ENCODE measurements around the gene OTOP2.

OTOP2 gene

DNA sequence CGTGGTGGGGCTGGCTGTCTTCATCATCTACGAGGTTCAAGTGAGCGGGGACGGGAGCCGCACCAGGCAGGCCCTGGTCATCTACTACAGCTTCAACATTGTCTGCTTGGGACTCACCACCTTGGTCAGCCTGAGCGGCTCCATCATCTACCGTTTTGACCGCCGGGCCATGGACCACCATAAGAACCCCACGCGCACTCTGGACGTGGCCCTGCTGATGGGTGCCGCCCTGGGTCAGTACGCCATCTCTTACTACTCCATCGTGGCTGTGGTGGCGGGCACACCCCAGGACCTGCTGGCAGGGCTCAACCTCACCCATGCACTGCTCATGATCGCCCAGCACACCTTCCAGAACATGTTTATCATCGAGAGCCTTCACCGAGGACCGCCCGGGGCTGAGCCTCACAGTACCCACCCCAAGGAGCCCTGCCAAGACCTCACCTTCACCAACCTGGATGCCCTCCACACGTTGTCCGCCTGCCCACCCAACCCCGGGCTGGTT is 6.5 kb downstream of the OTOP2 start:
- no peak for DNase-seq

DNA sequence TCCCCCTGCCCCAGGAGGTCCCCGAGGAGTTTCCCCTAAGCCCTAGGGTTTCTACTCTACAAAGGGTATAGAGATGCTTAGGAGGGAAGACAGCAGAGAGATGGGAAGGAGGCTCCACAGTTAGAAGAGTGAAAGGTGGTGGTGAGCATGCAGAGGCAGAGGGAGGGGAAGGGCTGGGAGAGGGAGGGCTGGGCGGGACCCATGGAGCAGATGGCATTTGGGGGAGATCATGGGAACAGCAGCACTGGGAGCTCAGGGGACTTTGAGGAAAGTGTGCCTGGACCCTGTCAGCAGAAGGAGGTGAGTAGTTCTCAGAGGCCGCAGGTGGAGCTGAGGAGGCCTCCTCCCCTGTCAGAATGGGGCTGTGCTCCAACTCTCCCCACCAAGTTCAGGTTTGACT is 11.0 kb downstream of the OTOP2 start:
- DNase-seq = no peak

DNA sequence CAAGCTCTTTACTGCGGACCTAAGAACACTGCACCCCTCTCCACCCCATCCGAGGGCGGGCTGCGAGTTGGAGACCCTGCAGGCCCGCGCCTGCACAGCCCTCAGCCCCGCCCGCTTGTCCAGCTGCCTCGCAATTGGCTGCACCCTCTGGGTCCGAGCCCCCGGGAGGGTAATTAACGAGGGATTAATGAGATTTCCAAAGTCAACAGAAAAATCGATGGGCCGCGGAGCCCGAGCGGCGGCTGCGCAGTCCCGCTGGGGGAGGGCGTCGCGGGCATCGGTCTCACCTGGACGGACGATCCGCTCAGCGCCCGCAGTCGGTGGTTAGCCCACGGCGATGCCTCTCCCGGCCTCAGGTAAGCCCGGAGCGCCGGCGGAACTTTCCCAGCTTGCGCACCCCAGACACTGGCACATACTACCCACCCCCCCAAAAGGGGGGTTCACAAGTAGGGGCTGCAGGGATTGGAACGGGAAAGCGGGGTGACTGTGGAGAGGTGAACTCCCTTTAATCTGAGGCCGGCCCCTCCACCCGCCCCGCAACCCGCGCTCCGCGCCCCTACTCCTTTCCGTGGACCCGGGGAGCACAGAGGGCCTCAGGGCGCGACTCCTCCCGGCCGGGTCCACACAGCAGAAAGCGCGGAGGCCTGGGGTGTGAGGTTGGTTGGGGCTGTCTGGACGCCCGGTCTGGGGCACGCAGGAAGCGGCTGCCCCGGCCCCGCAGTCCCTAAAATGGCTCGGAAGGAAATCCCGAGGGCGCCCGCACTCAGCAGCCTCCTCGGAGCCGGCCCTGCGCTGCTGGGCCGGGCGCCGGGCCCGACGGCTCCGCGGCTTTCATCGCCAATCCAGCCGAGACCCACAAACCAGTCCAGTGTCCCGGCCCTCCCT is 11.8 kb downstream of the OTOP2 start, which contains the start of gene OTOP3:
Gene OTOP3 (plus strand): TSS at position 314 of the 885 bp plus-strand sequence. CDS start 24 bp downstream, at position 338.
- no peak for DNase-seq

DNA sequence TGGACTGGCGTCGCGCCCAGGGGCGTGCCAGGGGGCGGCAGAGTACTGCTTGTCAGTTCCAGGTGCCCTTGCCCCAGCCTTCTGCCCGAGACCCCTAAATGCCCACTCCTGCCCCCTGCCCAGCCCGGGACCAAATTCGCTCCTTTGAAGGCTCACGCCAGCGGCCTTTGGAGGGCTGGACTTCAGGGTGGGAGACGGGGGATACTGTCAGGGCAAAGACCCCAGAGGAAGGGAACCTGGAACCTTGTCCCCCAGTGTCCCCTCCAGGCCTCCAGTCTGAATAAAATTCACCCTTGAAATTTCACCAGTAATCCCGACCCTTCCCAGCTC is 12.4 kb downstream of the OTOP2 start:
- DNase-seq = no peak

DNA sequence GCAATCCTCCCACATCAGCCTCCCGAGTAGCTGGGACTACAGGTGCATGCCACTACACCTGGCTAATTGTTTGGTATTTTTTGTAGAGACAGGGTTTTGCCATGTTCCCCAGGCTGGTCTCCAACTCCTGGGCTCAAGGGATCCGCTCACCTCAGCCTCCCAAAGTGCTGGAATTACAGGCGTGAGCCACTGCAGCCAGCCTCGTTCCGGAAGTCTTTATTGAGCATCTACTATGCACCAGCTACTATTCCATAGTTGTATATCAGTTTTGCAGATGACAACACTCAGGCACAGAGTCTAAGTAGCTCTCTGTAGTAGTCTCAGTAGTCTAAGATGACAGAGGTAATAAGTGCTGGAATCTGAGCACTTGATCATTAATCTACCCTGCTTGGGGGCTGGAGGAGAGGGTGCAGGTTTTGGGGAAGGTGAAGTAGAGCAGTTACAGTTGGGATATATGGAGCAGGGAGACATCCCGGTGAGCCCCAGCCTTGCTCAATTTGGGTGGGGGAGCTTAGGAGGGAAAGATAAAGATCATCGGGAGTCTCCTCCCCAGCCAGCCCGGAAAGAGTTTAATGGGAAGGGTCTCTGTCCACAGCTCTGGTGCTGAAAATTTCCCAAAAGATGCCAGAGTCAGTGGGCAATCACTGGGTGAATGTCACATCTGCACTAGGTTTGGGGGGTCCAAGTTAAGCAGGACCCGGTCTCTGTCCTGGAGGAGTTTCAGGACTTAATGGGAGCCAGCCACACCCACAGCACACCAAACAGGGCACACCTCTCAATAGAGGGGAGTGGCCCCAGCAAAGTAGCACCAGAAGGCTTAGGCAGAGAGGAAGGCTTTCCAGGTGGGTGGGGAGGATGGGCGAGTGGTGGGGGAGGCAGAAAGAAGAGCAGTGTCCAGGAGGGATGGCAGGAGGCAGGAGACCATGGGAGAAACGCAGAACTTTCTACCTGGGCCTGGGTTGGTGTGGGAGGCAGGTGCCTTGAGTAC is 13.3 kb downstream of the OTOP2 start:
- DNase-seq = no peak

DNA sequence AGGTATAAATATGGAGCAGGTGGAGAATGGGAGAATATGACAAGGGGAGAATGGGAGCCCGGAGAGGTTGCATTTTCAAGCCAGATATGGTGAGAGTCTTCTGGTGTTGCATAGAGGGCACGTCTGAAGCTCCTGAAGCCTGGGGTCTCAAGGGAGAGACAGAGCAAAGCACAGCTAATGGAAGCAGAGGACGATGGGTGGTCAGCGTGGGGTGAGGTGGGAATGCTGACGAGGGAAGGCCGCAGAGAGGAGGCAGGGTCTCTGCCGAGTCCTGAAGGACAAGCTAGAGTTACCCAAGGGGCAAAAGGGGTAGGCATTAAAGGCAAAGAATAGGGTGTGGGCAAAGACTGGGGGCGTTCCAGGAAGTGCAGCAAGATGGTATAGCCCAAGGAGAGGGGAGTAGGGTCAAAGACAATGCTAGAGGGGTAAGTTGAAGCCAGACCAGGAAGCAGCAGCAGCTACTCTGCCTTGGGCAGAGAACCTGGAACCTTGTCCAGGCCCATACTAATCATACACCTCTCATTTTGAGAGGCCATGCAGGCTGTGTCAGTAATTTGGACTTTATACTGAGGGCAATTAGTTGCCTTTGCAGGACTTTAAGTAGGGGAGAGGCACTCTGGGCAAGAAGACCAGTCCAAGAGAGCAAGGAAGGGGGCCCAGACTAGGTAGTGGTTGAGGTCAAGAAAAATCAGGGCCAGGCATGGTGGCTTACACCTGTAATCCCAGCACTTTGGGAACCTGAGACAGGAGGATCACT is 14.3 kb downstream of the OTOP2 start:
- DNase-seq = no peak

DNA sequence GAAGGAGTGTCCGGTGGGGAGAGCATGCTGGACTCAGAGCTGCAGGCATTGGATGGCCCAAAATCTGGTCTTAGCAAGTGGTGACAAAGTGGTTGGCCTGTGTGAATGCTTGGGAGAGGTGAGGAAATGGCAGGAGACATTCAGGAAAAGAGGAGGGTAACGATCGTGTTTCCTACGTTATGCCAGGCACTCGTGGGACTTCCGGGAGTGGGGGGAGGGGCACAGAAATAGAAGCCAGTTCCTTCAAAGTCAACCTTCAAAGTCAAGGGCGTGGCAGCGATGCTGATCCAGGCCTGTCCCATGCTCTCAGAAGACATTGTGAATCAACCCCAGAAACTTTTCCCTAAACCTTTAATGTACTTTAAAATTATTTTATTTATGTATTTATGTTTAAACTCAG is 15.5 kb downstream of the OTOP2 start:
- no peak for DNase-seq

DNA sequence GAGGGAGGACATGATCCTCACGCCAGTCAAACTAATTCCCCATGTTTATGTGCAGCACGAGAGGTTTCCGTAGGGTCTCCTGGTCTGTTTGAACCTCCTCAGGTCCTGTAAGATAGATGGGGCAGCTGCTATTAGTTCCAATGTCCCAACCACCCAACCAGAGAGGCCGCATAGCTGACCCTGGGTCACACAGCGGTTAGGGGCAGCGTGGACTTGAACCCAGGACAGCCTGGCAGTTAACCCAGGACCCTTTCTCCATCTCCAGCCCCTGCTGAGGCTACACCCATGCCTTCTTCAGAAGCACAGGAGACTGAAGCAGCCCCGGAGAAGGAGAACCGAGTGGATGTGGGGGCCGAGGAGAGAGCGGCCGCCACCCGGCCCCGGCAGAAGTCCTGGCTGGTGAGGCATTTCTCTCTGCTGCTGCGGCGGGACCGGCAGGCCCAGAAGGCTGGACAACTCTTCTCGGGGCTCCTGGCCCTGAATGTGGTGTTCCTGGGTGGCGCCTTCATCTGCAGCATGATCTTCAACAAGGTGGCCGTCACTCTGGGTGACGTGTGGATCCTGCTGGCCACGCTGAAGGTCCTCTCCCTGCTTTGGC is 17.2 kb downstream of the OTOP2 start:
- no peak for DNase-seq

DNA sequence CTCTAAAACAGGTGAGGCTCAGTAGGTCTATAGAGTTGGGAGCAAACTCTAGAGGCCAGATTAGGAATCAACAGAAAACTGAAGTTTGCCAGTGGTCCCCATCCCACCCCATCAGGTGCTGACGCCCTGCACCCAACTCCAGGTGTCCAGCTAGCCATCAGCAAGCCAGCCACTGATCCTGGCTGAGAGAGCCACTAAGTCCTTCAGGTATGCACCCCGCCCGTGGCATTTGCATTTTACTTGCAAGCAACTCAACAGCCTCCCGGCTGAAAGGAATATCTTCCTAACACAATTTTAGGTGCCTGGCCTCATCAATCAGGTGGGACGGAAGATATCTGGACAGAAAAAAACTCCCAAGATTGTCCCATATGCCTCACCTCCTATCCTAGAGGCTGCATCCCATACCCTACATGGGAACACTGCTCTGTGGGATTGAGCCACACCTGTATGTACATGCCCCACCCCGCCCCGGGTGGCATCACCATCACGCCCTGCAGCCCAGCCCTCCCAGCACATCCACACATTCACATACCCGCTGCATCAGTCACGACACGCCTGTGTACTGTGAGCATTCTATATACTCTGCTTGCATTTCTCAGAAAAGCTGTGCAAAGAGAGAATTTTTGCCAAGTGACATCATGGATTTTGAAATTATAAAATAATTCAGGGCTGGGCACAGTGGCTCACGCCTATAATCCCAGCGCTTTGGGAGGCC is 19.9 kb downstream of the OTOP2 start:
- no peak for DNase-seq

DNA sequence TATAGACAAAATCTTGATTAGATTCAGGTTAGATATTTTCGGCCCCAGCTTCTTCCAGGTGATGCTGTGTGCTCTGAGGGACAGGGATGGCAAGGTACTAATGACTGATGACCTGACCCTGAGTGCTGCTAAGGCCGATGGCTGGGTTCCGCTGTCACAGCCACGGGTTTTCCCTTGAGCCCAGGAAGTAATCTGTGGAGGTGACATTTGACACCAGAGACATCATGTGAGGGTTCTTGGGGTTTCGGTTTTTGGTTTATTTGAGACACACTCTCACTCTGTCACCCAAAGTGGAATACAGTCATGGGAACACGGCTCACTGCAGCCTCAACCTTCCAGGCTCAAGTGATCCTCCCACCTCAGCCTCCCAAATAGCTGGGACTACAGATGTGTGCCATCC is 21.5 kb downstream of the OTOP2 start:
- DNase-seq = no peak

DNA sequence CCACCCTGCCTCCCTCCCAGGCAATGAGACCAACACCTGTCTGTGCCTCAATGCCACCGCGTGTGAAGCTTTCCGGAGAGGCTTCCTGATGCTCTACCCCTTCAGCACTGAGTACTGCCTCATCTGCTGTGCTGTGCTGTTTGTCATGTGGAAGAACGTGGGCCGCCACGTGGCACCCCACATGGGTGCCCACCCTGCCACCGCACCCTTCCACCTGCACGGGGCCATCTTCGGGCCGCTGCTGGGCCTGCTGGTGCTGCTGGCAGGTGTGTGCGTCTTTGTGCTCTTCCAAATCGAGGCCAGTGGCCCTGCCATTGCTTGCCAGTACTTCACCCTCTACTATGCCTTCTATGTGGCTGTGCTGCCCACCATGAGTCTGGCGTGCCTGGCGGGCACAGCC is 22.6 kb downstream of the OTOP2 start:
- DNase-seq = no peak

DNA sequence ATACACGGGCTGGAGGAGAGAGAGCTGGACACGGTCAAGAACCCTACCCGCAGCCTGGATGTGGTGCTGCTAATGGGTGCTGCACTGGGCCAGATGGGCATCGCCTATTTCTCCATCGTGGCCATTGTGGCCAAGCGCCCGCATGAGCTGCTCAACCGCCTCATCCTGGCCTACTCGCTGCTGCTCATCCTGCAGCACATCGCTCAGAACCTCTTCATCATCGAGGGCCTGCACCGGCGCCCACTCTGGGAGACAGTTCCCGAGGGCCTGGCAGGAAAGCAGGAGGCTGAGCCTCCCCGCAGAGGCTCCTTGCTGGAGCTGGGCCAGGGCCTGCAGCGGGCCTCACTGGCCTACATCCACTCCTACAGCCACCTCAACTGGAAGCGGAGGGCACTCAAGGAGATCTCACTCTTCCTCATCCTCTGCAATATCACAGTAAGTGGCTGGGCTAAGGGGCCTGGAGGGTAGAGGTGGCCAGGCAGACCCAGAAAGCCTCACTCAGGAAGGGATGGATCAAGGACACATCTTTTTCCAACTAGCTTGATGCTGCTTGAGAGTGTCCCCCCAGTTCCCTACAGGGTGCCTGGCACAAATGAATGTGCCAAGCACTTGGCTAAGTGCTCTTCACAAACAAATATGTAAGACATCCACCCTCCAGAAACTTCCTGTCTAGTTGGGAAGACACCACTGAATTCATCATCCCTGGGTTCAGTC is 23.1 kb downstream of the OTOP2 start:
- DNase-seq = no peak

DNA sequence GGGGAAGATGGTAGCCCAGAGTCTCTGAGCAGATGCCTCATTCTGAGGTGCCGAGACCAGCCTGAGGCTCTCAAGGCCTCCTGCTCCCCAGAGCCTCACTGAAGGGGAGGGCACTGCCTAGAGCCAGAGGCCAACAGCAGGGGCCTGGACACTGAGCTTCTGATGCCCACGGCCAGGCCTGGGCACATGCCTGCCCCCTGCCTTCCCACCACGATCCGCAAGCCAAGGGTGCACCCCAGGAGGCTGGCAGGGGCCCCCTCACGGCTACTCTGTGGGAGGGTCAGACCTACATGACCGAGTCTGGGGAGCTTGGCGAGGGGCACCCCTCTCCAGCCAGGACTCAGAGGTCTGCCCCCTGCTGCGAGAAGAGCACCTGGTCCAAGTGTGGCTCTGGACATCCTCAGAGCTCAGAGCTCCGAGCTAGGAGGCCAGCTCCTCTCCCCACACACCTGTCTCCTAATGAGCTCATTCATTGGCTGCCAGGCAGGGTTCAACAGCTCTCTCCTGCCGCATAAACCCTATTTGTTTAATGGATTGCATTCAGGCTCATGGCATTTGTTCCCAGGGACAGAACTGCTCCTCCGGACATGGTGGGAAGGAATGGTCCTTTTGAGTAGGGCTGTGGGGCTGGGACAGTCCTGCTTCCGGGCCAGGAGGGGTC is 25.5 kb downstream of the OTOP2 start:
- no peak for DNase-seq

DNA sequence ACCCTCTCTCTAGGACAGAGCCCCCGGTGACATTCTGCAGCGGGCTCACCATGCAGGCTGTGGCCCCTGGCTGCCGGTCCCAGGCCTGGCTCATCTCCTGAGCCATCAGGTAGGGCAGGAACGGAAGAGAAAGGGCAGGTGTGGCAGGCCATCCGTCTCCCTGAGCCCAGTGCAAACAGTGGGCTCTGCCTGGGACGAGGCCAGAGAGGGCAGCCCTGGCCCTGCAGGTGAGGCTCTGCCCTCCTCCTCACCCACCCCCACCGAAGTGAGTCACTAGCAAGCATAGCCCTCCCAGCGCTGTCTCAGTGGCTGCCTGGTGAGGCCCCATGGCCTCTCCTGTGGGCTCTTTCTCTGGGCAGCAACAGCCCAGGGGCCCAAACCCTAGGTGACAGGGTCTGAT is 26.1 kb downstream of the OTOP2 start:
- DNase-seq = no peak

DNA sequence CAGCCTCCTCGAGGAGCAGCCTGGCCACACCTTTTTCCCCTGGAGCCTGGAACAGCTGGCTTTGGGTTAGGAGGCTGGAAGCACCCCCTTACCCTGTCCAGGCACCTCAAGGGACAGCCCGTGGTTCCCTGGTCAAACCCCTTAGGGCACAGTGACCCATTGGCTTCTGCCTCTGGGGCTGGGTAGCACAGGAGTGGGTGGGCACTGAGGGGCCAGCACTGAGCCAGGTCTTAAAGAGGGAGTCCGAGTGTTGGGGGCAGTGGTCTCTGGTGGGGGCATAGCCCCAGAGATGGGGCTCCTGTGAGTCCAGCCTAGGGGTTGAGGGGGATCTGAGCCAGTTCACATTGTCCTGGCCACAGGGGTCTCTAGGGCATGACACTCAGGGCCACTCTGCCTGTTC is 27.0 kb downstream of the OTOP2 start:
- DNase-seq = no peak

DNA sequence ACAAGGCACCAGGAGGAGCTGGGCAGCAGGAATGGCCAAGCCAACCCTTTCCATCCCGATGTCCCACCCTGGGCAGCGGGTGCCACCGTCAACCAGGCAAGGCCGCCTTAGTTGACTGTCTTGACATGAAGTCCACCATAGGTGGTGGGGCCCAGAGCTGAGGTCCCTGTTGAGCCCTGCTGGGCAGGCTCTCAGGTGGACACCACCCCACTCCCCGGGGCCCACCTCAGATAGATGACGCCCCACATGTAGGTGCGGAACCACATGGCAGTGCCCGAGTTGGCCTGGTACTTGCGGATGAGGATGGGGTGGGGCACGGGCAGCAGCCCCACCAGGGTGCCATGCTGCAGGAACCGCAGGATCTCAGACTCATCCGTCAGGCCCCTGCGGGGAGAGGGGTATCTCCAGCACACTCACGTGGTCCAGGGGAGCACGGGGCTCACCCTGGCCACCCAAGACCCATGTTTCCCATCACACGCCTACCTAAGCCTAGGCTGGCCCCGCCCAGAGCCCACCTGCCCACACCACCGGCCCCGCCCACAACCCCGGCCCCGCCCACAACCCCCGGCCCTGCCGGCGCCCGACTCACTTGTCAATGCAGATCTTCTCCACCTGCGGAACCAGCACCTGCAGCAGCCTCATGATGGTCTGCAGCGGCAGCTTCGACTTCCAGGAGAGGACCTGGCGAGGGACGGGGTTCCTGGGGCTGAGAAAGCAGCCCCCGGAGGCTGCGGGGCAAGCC is 27.8 kb downstream of the OTOP2 start:
- DNase-seq = no peak

DNA sequence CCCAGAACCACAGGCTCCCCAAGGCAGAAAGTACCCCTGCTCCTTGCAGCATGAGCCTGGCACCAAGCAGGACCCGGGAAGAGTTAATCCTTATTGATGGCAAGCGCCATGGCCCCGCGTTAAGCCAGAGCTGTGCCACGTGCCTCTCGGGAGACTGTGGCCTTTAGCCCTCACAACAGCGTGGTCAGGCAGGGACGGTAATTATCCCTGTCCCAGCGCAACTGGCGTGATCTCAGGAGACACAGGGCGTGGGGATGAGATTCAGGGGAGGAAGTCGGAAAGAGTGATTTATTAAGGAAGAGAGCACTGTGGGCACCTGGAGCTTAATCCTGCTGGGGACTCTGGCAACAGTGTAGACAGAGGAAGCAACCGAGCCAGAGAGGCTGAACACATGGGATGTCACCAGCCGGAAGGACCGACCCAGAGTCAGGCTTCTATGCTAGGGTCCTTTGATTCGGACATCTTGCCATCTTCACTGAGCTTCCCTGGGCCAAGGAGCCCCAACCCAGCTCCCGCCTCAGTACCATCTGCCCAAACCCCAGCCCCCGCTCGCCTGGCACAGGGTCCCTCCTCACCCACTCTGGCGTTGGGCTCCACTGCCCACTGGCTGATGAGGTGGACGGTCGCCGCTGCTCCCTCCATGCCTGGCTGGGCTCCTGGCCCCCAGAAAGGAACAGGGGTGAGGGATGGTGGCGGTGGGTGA is 28.5 kb downstream of the OTOP2 start:
- DNase-seq = no peak

DNA sequence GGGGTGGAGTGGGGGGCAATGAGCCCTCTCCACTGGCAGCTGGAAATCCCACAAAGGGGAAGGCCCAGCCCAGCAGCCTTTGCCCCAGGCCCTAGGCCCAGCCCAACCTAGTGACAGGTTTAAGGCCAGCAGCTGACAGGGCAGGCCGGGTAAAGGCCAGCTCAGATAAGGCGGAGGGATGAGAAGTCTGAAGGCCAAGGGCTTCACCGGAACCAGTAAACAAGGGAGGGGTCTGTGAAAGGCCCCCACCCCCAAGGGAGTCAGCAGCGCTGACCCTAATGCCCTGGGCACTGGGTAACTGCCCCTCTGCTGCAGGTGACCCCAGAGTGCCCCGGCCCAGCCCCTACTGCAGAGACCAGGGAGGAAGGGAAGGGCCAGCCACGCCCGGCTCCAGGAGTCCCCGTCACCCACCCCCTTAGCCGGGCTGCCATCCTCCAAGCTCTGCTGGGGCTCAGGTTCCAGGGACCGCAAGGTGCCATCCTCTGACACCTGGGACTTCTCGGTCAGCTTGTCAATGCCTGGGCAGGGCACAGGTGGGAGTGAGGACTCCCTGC is 29.1 kb downstream of the OTOP2 start:
- DNase-seq = no peak

DNA sequence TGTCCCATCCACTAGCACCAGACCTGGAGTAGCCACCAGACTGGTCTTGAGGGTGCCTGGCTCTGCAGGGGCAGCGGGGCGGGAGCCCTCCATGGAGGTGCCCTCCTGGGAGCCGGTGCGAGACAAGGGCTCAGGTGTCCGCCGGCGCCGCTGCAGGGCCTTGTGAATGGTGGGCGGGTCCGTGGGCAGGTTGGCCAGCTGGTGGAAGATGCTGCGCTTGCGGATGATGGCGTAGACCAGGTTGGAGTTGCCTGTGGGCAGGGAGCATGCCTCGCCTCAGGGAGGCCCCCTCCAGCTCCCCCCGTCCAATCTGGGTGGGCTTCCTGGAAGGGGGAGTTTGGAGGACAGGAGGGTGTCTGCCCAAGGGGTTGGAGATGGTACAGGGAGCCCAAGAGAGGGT is 30.0 kb downstream of the OTOP2 start:
- DNase-seq = no peak
